ENCODE results near the gene LRRTM4. TPM values are rescaled to one million over a fixed set of nuclear protein-coding genes. Genes with fewer than 3 reads are reported as not detected.

Gene LRRTM4
- total and polyA plus RNA-seq, 2 of the 13 experiments (the other 11 are each of a cell fraction or from before 2014, with no cell fraction given), result 1.2 TPM

GRCh38 chr2:76930056-76930744, 592.0 kb downstream of the LRRTM4 start:
- in situ Hi-C loops (cut with HindIII; ENCODE audit: extremely low pct_ligation_motif_present, low pct_unique_long_range_greater_than_20kb) (no loop called here), intact Hi-C loops (cut with micrococcal nuclease; ENCODE audit: unreplicated experiment) (no loop called here)
- Histone ChIP-seq H3K4me2 (ENCODE audit: low read depth, low read length) (no peak overlapping the region), H3K4me1 (ENCODE audit: insufficient read depth, low read length) (no peaks in the 10 kb centered on the region), H3K36me3 (replicated peaks in 1 of 2; ENCODE audit: control insufficient read depth in 1 of 2, insufficient read depth in 2 of 2, low read length in 2 of 2) (no peaks in the 10 kb centered on the region), H3K9me3 (ENCODE audit: low read length) (no peaks in the 10 kb centered on the region), H2AFZ (ENCODE audit: low read length) (no peak overlapping the region), H3K27me3 (ENCODE audit: control insufficient read depth in 1 of 2, insufficient read depth in 2 of 2, low read length in 2 of 2) (no peaks in the 10 kb centered on the region), H3K9ac (ENCODE audit: insufficient read depth, low read depth, low read length) (no peak overlapping the region), H4K20me1 (ENCODE audit: insufficient read depth, low read length) (no peaks in the 10 kb centered on the region), H3K79me2 (ENCODE audit: insufficient read depth, low read length) (no peaks in the 10 kb centered on the region), H3K4me3 (replicated peaks in 1 of 3; ENCODE audit: insufficient read depth in 1 of 3, low read depth in 2 of 3, low read length in 3 of 3) (no peak overlapping the region), H3K27ac (ENCODE audit: extremely low read length, insufficient read depth, low read length) (no peak overlapping the region)
- no TSS peak for BruUV-seq (replicated peaks)
- POLR2A ChIA-PET, result no interaction called here
- DNase-seq (ENCODE audit: low spot score) (no peak), ATAC-seq (no peak), FAIRE-seq (no peak)
- TF ChIP-seq HHEX (CRISPR knock-in tag; IDR thresholded peaks at IDR 0.05) (no peak), ZNF136 (CRISPR knock-in tag; IDR thresholded peaks at IDR 0.05; ENCODE audit: low read depth) (no peak), ZHX1 (CRISPR knock-in tag; IDR thresholded peaks at IDR 0.05; ENCODE audit: low read depth) (no peak), ZNF737 (CRISPR knock-in tag; IDR thresholded peaks at IDR 0.05; ENCODE audit: borderline replicate concordance) (no peak), ZNF580 (CRISPR knock-in tag; IDR thresholded peaks at IDR 0.05; ENCODE audit: borderline replicate concordance, low read depth) (no peak), SPEN (CRISPR knock-in tag; IDR thresholded peaks at IDR 0.05; ENCODE audit: low read depth) (no peak), SKI (IDR thresholded peaks at IDR 0.05; ENCODE audit: partially characterized antibody) (no peak), DMAP1 (CRISPR knock-in tag; IDR thresholded peaks at IDR 0.05) (no peak), ZNF138 (CRISPR knock-in tag; IDR thresholded peaks at IDR 0.05; ENCODE audit: low read depth) (no peak), RAD21 (CRISPR knock-in tag; IDR thresholded peaks at IDR 0.05) (no peak), XBP1 (CRISPR knock-in tag; IDR thresholded peaks at IDR 0.05) (no peak)
- 49% methylated on average over 8 of the region's 8 CpGs for WGBS (ENCODE audit: low lambda C conversion rate)
- CTCF ChIA-PET (ENCODE audit: low intra/inter-chr PET ratio, low total read pairs), result no interaction called here
